ENCODE measurements around the gene ZNF443.
"Not testable (repeated sequence)": the region's sequence is repeated elsewhere in the genome, so short reads cannot be mapped to it uniquely, and the experiment has no call there.

GRCh38 chr19:12486265-12486783, 45.5 kb upstream of the ZNF443 start:
- not testable (repeated sequence) for TF ChIP-seq CTCF, POLR2A (IDR thresholded peaks at IDR 0.05)
